ENCODE results near the gene PDE4D. TPM values are rescaled to one million over a fixed set of nuclear protein-coding genes. Genes with fewer than 3 reads are reported as not detected.
A peak's percentile ranks its signal among the peaks of the same experiment; 100 is the strongest.

PDE4D gene
- total and polyA plus RNA-seq, 4 donors: 12.8 to 167 (median 44.5) TPM

GRCh38 chr5:59835800-59836199, 57.7 kb downstream of the PDE4D start:
- no peak for DNase-seq
- no peaks in the 10 kb centered on the region for H3K36me3 ChIP-seq (ENCODE audit: control insufficient read depth in 4 of 4, insufficient read depth in 4 of 4, low read length in 4 of 4)
- H3K27ac ChIP-seq (ENCODE audit: low read depth in 1 of 2, low read length in 1 of 2): no peak overlapping the region
- H3K4me1 ChIP-seq (ENCODE audit: control insufficient read depth in 5 of 5, insufficient read depth in 5 of 5, low read length in 5 of 5): peaks cover 0 to 17% (median 5%) of the 10 kb centered on the region in 5 donors
- no peak overlapping the region for H3K4me3 ChIP-seq
- H3K9ac ChIP-seq (ENCODE audit: insufficient read depth in 1 of 2, low read length in 2 of 2): no peak overlapping the region
- WGBS, 2 donors: 85 to 93% methylated on average over 3 of the region's 3 CpGs
- no peak for ATAC-seq (ENCODE audit: insufficient read depth, low FRiP score)
- no peak for TF ChIP-seq CTCF (IDR thresholded peaks at IDR 0.05; ENCODE audit: control extremely low read depth, extremely low read depth)
- H3K9me3 ChIP-seq (ENCODE audit: control insufficient read depth in 4 of 4, insufficient read depth in 3 of 4, low read length in 3 of 4): no peaks in the 10 kb centered on the region
- H3K27me3 ChIP-seq (ENCODE audit: control insufficient read depth in 3 of 3, insufficient read depth in 3 of 3, low read length in 2 of 3): no peaks in the 10 kb centered on the region

GRCh38 chr5:59833448-59833847, 60.1 kb downstream of the PDE4D start:
- Histone ChIP-seq H3K9ac (ENCODE audit: insufficient read depth in 1 of 2, low read length in 2 of 2) (no peak overlapping the region), H3K27ac (ENCODE audit: low read depth in 1 of 2, low read length in 1 of 2) (no peak overlapping the region), H3K4me3 (no peak overlapping the region), H3K4me1 (ENCODE audit: control insufficient read depth in 5 of 5, insufficient read depth in 5 of 5, low read length in 5 of 5) (peaks cover 0 to 28% (median 6%) of the 10 kb centered on the region in 5 donors), H3K27me3 (ENCODE audit: control insufficient read depth in 3 of 3, insufficient read depth in 3 of 3, low read length in 2 of 3) (no peaks in the 10 kb centered on the region), H3K36me3 (ENCODE audit: control insufficient read depth in 4 of 4, insufficient read depth in 4 of 4, low read length in 4 of 4) (no peaks in the 10 kb centered on the region), H3K9me3 (ENCODE audit: control insufficient read depth in 4 of 4, insufficient read depth in 3 of 4, low read length in 3 of 4) (no peaks in the 10 kb centered on the region)
- 80 to 85% methylated on average over 4 of the region's 4 CpGs for WGBS, 2 donors
- TF ChIP-seq CTCF (IDR thresholded peaks at IDR 0.05; ENCODE audit: control extremely low read depth, extremely low read depth): no peak
- no peak for ATAC-seq (ENCODE audit: insufficient read depth, low FRiP score)
- DNase-seq: no peak

GRCh38 chr5:59832577-59833301, 60.8 kb downstream of the PDE4D start:
- H3K4me3 ChIP-seq: no peak overlapping the region
- no peaks in the 10 kb centered on the region for H3K27me3 ChIP-seq (ENCODE audit: control insufficient read depth in 3 of 3, insufficient read depth in 3 of 3, low read length in 2 of 3)
- no peak for ATAC-seq (ENCODE audit: insufficient read depth, low FRiP score)
- H3K36me3 ChIP-seq (ENCODE audit: control insufficient read depth in 4 of 4, insufficient read depth in 4 of 4, low read length in 4 of 4): no peaks in the 10 kb centered on the region
- peaks cover 0 to 31% (median 6%) of the 10 kb centered on the region in 5 donors for H3K4me1 ChIP-seq (ENCODE audit: control insufficient read depth in 5 of 5, insufficient read depth in 5 of 5, low read length in 5 of 5)
- no peak overlapping the region for H3K27ac ChIP-seq (ENCODE audit: low read depth in 1 of 2, low read length in 1 of 2)
- no peaks in the 10 kb centered on the region for H3K9me3 ChIP-seq (ENCODE audit: control insufficient read depth in 4 of 4, insufficient read depth in 3 of 4, low read length in 3 of 4)
- no peak overlapping the region for H3K9ac ChIP-seq (ENCODE audit: insufficient read depth in 1 of 2, low read length in 2 of 2)
- WGBS, 2 donors: 75 to 81% methylated on average over 7 of the region's 7 CpGs
- no peak for TF ChIP-seq CTCF (IDR thresholded peaks at IDR 0.05; ENCODE audit: control extremely low read depth, extremely low read depth)
- DNase-seq: peak in 1 of 3 donors; percentile 20

Data from lung (tissue), 12 donors.